ENCODE results near the gene RALGPS2. TPM values are rescaled to one million over a fixed set of nuclear protein-coding genes. Genes with fewer than 3 reads are reported as not detected.

RALGPS2 gene
- total and polyA plus RNA-seq, 9 of the 15 experiments (the other 6 are each of a cell fraction or from before 2014, with no cell fraction given), result 0.28 to 6.5 (median 2.6) TPM

GRCh38 chr1:178874966-178875365, 149.9 kb downstream of the RALGPS2 start:
- Histone ChIP-seq H3K9me3 (replicated peaks; ENCODE audit: control insufficient read depth, insufficient read depth, low read depth, low read length) (no peaks in the 10 kb centered on the region), H2AFZ (ENCODE audit: low read depth, low read length) (no peak overlapping the region), H3K9me1 (ENCODE audit: control insufficient read depth, insufficient read depth, low read length) (no peaks in the 10 kb centered on the region), H3K4me2 (ENCODE audit: insufficient read depth, low read length) (no peak overlapping the region), H3K79me2 (ENCODE audit: control insufficient read depth, insufficient read depth, low read length) (no peaks in the 10 kb centered on the region), H3K4me3 (no peak overlapping the region), H3K9ac (ENCODE audit: insufficient read depth in 1 of 2, low read depth in 2 of 2, low read length in 2 of 2) (no peak overlapping the region), H3K36me3 (ENCODE audit: control insufficient read depth, insufficient read depth, low read length) (no peaks in the 10 kb centered on the region), H3K27ac (ENCODE audit: extremely low read depth, low read depth, low read length) (no peak overlapping the region), H3K27me3 (ENCODE audit: control insufficient read depth in 2 of 2, insufficient read depth in 2 of 2, low read length in 2 of 2) (peaks cover 4 to 9% of the 10 kb centered on the region in 2 experiments; a peak in 4 of 5 replicates), H4K20me1 (replicated peaks; ENCODE audit: control insufficient read depth, insufficient read depth, low read length) (no peaks in the 10 kb centered on the region), H3K4me1 (replicated peaks in 1 of 2; ENCODE audit: control insufficient read depth in 2 of 2, insufficient read depth in 2 of 2, low read length in 2 of 2) (no peaks in the 10 kb centered on the region)
- WGBS (ENCODE audit: insufficient coverage, low coverage, missing lambda C conversion rate), result 0% methylated on average over 2 of the region's 2 CpGs
- no peak for ATAC-seq
- intact Hi-C loops (cut with micrococcal nuclease) (no loop called here), in situ Hi-C loops (cut with MboI) (no loop called here)
- TF ChIP-seq ZNF347 (CRISPR knock-in tag; IDR thresholded peaks at IDR 0.05; ENCODE audit: low read depth), result no peak
- TF ChIP-seq MNT (conservative IDR thresholded peaks at IDR 0.05), result no peak
- no peak for TF ChIP-seq ZFX (CRISPR knock-in tag; IDR thresholded peaks at IDR 0.05)
- no peak for TF ChIP-seq HDAC1 (IDR thresholded peaks at IDR 0.05)
- no peak for TF ChIP-seq ZNF512 (tag; IDR thresholded peaks at IDR 0.05)
- TF ChIP-seq ZNF174 (CRISPR knock-in tag; IDR thresholded peaks at IDR 0.05), result no peak
- no peak for TF ChIP-seq ZNF239 (CRISPR knock-in tag; IDR thresholded peaks at IDR 0.05)
- no peak for TF ChIP-seq POLR2G (IDR thresholded peaks at IDR 0.05; ENCODE audit: low read depth, low read length)
- TF ChIP-seq WHSC1 (IDR thresholded peaks at IDR 0.05; ENCODE audit: low read length), result no peak
- no peak for TF ChIP-seq SMAD1 (IDR thresholded peaks at IDR 0.05; ENCODE audit: low read depth, low read length, partially characterized antibody)
- no peak for TF ChIP-seq JUNB (CRISPR knock-in tag; conservative IDR thresholded peaks at IDR 0.05)
- TF ChIP-seq, protein P1, sequence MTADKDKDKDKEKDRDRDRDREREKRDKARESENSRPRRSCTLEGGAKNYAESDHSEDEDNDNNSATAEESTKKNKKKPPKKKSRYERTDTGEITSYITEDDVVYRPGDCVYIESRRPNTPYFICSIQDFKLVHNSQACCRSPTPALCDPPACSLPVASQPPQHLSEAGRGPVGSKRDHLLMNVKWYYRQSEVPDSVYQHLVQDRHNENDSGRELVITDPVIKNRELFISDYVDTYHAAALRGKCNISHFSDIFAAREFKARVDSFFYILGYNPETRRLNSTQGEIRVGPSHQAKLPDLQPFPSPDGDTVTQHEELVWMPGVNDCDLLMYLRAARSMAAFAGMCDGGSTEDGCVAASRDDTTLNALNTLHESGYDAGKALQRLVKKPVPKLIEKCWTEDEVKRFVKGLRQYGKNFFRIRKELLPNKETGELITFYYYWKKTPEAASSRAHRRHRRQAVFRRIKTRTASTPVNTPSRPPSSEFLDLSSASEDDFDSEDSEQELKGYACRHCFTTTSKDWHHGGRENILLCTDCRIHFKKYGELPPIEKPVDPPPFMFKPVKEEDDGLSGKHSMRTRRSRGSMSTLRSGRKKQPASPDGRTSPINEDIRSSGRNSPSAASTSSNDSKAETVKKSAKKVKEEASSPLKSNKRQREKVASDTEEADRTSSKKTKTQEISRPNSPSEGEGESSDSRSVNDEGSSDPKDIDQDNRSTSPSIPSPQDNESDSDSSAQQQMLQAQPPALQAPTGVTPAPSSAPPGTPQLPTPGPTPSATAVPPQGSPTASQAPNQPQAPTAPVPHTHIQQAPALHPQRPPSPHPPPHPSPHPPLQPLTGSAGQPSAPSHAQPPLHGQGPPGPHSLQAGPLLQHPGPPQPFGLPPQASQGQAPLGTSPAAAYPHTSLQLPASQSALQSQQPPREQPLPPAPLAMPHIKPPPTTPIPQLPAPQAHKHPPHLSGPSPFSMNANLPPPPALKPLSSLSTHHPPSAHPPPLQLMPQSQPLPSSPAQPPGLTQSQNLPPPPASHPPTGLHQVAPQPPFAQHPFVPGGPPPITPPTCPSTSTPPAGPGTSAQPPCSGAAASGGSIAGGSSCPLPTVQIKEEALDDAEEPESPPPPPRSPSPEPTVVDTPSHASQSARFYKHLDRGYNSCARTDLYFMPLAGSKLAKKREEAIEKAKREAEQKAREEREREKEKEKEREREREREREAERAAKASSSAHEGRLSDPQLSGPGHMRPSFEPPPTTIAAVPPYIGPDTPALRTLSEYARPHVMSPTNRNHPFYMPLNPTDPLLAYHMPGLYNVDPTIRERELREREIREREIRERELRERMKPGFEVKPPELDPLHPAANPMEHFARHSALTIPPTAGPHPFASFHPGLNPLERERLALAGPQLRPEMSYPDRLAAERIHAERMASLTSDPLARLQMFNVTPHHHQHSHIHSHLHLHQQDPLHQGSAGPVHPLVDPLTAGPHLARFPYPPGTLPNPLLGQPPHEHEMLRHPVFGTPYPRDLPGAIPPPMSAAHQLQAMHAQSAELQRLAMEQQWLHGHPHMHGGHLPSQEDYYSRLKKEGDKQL (CRISPR knock-in tag; IDR thresholded peaks at IDR 0.05; ENCODE audit: borderline replicate concordance), result no peak
- TF ChIP-seq ZBTB2 (IDR thresholded peaks at IDR 0.05), result no peak
- no peak for DNase-seq (ENCODE audit: extremely low read depth in 1 of 4, low spot score in 3 of 4)
- ChIA-PET CTCF (ENCODE audit: low intra/inter-chr PET ratio) (no interaction called here), POLR2A (no interaction called here)
- no TSS peak for BruUV-seq (replicated peaks)
- FAIRE-seq, result no peak
